HepG2 (cell line): ENCODE data around the gene CBY1. TPM values are rescaled to one million over a fixed set of nuclear protein-coding genes. Genes with fewer than 3 reads are reported as not detected.

ENCODE experiments used
- EED ChIP-seq: sonication (generic); formaldehyde crosslinking; IDR thresholded peaks from 2 replicates; pipeline ENCODE4 v1.5.0; 2020; ENCODE audit warnings: mild to moderate bottlenecking, missing genetic modification reagents
- FOXA1 ChIP-seq, 2 experiments: fragments of 450-650 bp in 1 of 2; sonication (generic) in 1 of 2; formaldehyde crosslinking in 1 of 2; IDR thresholded peaks; 2 replicates each; pipeline versions ENCODE4 v1.4.0 to v1.6.1; 2016 to 2020; ENCODE audit warnings: missing genetic modification reagents in 1 of 2
- MBD4 ChIP-seq: IDR thresholded peaks from 2 replicates; pipeline ENCODE4 v1.6.1; 2012; ENCODE audit warnings: low read length, inconsistent platforms, borderline replicate concordance
- MXI1 ChIP-seq: IDR thresholded peaks from 3 replicates; pipeline ENCODE4 v1.6.1; 2012; ENCODE audit warnings: low read depth, low read length, inconsistent platforms, borderline replicate concordance
- NR2F1 ChIP-seq, 2 experiments: fragments of 450-650 bp in 1 of 2; formaldehyde crosslinking in 1 of 2; IDR thresholded peaks; 2 replicates each; pipeline versions ENCODE4 v1.5.0 to v1.6.1; 2016 to 2020; ENCODE audit warnings: mild to moderate bottlenecking in 1 of 2, missing compliant biosample characterization in 1 of 2, missing genetic modification reagents in 1 of 2, moderate library complexity in 1 of 2
- PTBP1 ChIP-seq: fragments of 200-400 bp; formaldehyde crosslinking; IDR thresholded peaks from 2 replicates; pipeline ENCODE4 v1.6.1; 2018; ENCODE audit warnings: low read length, low read depth; ENCODE audit not compliant: poor library complexity, severe bottlenecking
- REPIN1 ChIP-seq: sonication (generic); formaldehyde crosslinking; IDR thresholded peaks from 2 replicates; pipeline ENCODE4 v1.8.0; 2022; ENCODE audit warnings: missing genetic modification reagents, low read depth, mild to moderate bottlenecking, borderline replicate concordance
- ZNF138 ChIP-seq: sonication (generic); formaldehyde crosslinking; IDR thresholded peaks from 2 replicates; pipeline ENCODE4 v1.5.0; 2020; ENCODE audit warnings: mild to moderate bottlenecking, low read depth, missing genetic modification reagents
- ZNF335 ChIP-seq: sonication (generic); formaldehyde crosslinking; IDR thresholded peaks from 2 replicates; pipeline ENCODE4 v1.4.0; 2020; ENCODE audit warnings: missing genetic modification reagents
- ZNF337 ChIP-seq: sonication (generic); formaldehyde crosslinking; IDR thresholded peaks from 2 replicates; pipeline ENCODE4 v1.5.1; 2020; ENCODE audit warnings: missing genetic modification reagents, low read depth, mild to moderate bottlenecking, borderline replicate concordance
- ZNF350 ChIP-seq: sonication (generic); formaldehyde crosslinking; IDR thresholded peaks from 2 replicates; pipeline ENCODE4 v1.4.0; 2020; ENCODE audit warnings: mild to moderate bottlenecking, low read depth, missing genetic modification reagents, borderline replicate concordance
- ZNF674 ChIP-seq: sonication (generic); formaldehyde crosslinking; IDR thresholded peaks from 2 replicates; pipeline ENCODE4 v1.5.0; 2020; ENCODE audit warnings: low read depth, mild to moderate bottlenecking, missing genetic modification reagents
- ZNF746 ChIP-seq: sonication (generic); formaldehyde crosslinking; IDR thresholded peaks from 2 replicates; pipeline ENCODE4 v1.8.0; 2022; ENCODE audit warnings: mild to moderate bottlenecking, missing genetic modification reagents
- ZNF761 ChIP-seq: sonication (generic); formaldehyde crosslinking; conservative IDR thresholded peaks from 2 replicates; pipeline ENCODE4 v1.4.0; 2020; ENCODE audit warnings: mild to moderate bottlenecking, missing genetic modification reagents
- ZNF773 ChIP-seq: sonication (generic); formaldehyde crosslinking; IDR thresholded peaks from 2 replicates; pipeline ENCODE4 v1.4.0; 2020; ENCODE audit warnings: missing genetic modification reagents, borderline replicate concordance
- polyA plus RNA-seq, 8 experiments: library from polyadenylated mRNA; depleted of rRNA in 3 of 8; stranded (reverse) in 7 of 8; unstranded in 1 of 8; fragments of >200 nt; fragmentation: Illumina TruSeq in 4 of 8; extraction: Trizol in 4 of 8; gene quantifications; 2 replicates each; pipeline versions ENCODE4 v1.2.1 to v1.2.3, GENCODE V29; 2011 to 2016; ENCODE audit warnings: low read depth in 4 of 8, missing spikeins in 1 of 8, mixed read lengths in 1 of 8; ENCODE audit not compliant: insufficient read depth in 1 of 8
- total RNA-seq, 5 experiments: library from RNA; depleted of rRNA; stranded (reverse); fragments of >200 nt; fragmentation: Illumina TruSeq; extraction: Trizol; gene quantifications; 2 replicates each; pipeline ENCODE4 v1.2.3, GENCODE V29; 2016; ENCODE audit warnings: low read depth in 1 of 5
- TF ChIP-seq, protein P1 (sequence below): sonication (generic); formaldehyde crosslinking; IDR thresholded peaks from 2 replicates; pipeline ENCODE4 v1.4.0; 2020; ENCODE audit warnings: missing genetic modification reagents
- TF ChIP-seq, protein P2 (sequence below): sonication (generic); formaldehyde crosslinking; IDR thresholded peaks from 2 replicates; pipeline ENCODE4 v1.5.0; 2020; ENCODE audit warnings: missing genetic modification reagents
- TF ChIP-seq, protein P3 (sequence below): sonication (generic); formaldehyde crosslinking; IDR thresholded peaks from 2 replicates; pipeline ENCODE4 v1.9.0; 2021; ENCODE audit warnings: missing genetic modification reagents, borderline replicate concordance
- TF ChIP-seq, protein P4 (sequence below): sonication (generic); formaldehyde crosslinking; IDR thresholded peaks from 2 replicates; pipeline ENCODE4 v1.5.0; 2020; ENCODE audit warnings: mild to moderate bottlenecking, missing genetic modification reagents

Gene CBY1
- total and polyA plus RNA-seq, 2 of the 13 experiments (the other 11 are each of a cell fraction or from before 2014, with no cell fraction given): 19.7 to 20.3 TPM

DNA sequence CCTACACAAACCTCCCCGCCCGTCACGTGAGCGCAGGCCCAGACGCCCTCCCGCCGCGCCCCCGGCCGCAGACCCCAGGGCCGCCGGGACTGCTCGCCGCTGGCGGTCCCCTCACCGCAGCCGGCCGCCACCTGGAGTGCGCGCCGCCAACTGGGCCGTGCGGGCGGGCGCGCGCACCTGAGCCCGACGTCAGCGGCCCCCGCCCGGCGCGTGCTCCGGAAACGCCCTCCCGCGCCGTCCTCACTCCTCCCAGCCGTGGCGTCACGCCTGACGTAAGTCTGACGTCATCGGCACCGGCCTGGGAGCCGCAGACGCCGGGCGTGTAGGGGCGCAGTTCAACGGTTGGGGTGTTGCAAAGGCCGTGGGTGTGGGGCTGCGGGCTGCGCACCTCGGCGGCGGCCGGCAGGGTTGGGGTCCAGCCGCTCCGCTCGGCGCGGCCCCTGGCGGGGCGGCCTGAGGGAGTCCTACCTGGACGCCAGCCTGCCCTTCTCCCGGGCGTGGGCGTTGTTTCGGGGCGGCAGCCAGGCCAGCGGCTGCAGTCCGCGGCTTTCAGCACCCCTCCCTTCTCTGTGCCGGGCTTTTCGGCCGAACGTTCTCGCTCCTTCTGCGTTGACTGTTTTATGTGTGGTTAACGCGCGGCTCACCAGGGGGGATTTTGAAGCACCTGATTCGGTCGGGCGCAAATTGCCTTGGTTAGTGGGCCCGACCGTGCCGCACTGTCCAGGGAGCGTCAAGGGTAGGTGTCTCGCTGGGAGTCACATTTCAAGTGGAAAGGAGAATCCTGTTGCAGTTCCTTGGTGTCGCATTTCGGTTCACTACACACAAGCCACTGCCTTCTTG lies 44.6 kb downstream of the CBY1 start, which contains the start of gene JOSD1 (continued):
- TF ChIP-seq ZNF350 (CRISPR knock-in tag) (no peak; the same call in 1 of the 2 replicates), MXI1 (peak; percentile 63; the same call in 1 of the 3 replicates), NR2F1 (CRISPR knock-in tag; IDR thresholded peaks at IDR 0.05) (no peak), ZNF761 (CRISPR knock-in tag) (no peak), MBD4 (no peak), ZNF138 (CRISPR knock-in tag) (no peak), FOXA1 (IDR thresholded peaks at IDR 0.05) (no peak), FOXA1 (CRISPR knock-in tag; IDR thresholded peaks at IDR 0.05) (no peak; the same call in 1 of the 2 replicates), ZNF674 (CRISPR knock-in tag) (no peak), PTBP1 (no peak), ZNF773 (CRISPR knock-in tag) (peak; percentile 59; the same call in 1 of the 2 replicates), ZNF337 (CRISPR knock-in tag) (no peak), EED (peak; percentile 53; the same call in 1 of the 2 replicates), ZNF335 (0 out of 2 replicates have a peak, but pooled peaks have one; percentile 32), ZNF746 (CRISPR knock-in tag) (0 out of 2 replicates have a peak, but pooled peaks have one; percentile 81), REPIN1 (CRISPR knock-in tag) (no peak; the same call in 1 of the 2 replicates)
- TF ChIP-seq, protein P1, sequence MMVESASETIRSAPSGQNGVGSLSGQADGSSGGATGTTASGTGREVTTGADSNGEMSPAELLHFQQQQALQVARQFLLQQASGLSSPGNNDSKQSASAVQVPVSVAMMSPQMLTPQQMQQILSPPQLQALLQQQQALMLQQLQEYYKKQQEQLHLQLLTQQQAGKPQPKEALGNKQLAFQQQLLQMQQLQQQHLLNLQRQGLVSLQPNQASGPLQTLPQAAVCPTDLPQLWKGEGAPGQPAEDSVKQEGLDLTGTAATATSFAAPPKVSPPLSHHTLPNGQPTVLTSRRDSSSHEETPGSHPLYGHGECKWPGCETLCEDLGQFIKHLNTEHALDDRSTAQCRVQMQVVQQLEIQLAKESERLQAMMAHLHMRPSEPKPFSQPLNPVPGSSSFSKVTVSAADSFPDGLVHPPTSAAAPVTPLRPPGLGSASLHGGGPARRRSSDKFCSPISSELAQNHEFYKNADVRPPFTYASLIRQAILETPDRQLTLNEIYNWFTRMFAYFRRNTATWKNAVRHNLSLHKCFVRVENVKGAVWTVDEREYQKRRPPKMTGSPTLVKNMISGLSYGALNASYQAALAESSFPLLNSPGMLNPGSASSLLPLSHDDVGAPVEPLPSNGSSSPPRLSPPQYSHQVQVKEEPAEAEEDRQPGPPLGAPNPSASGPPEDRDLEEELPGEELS (CRISPR knock-in tag): peak; percentile 58; the same call in 1 of the 2 replicates
- TF ChIP-seq, protein P2, sequence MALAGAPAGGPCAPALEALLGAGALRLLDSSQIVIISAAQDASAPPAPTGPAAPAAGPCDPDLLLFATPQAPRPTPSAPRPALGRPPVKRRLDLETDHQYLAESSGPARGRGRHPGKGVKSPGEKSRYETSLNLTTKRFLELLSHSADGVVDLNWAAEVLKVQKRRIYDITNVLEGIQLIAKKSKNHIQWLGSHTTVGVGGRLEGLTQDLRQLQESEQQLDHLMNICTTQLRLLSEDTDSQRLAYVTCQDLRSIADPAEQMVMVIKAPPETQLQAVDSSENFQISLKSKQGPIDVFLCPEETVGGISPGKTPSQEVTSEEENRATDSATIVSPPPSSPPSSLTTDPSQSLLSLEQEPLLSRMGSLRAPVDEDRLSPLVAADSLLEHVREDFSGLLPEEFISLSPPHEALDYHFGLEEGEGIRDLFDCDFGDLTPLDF (CRISPR knock-in tag): peak; percentile 32; the same call in 1 of the 2 replicates
- TF ChIP-seq, protein P3, sequence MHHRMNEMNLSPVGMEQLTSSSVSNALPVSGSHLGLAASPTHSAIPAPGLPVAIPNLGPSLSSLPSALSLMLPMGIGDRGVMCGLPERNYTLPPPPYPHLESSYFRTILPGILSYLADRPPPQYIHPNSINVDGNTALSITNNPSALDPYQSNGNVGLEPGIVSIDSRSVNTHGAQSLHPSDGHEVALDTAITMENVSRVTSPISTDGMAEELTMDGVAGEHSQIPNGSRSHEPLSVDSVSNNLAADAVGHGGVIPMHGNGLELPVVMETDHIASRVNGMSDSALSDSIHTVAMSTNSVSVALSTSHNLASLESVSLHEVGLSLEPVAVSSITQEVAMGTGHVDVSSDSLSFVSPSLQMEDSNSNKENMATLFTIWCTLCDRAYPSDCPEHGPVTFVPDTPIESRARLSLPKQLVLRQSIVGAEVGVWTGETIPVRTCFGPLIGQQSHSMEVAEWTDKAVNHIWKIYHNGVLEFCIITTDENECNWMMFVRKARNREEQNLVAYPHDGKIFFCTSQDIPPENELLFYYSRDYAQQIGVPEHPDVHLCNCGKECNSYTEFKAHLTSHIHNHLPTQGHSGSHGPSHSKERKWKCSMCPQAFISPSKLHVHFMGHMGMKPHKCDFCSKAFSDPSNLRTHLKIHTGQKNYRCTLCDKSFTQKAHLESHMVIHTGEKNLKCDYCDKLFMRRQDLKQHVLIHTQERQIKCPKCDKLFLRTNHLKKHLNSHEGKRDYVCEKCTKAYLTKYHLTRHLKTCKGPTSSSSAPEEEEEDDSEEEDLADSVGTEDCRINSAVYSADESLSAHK (CRISPR knock-in tag): no peak
- TF ChIP-seq, protein P4, sequence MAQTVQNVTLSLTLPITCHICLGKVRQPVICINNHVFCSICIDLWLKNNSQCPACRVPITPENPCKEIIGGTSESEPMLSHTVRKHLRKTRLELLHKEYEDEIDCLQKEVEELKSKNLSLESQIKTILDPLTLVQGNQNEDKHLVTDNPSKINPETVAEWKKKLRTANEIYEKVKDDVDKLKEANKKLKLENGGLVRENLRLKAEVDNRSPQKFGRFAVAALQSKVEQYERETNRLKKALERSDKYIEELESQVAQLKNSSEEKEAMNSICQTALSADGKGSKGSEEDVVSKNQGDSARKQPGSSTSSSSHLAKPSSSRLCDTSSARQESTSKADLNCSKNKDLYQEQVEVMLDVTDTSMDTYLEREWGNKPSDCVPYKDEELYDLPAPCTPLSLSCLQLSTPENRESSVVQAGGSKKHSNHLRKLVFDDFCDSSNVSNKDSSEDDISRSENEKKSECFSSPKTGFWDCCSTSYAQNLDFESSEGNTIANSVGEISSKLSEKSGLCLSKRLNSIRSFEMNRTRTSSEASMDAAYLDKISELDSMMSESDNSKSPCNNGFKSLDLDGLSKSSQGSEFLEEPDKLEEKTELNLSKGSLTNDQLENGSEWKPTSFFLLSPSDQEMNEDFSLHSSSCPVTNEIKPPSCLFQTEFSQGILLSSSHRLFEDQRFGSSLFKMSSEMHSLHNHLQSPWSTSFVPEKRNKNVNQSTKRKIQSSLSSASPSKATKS: no peak
